HEK293 (cell line): ENCODE results near the gene GBP3.

Experiments used
- CTCF ChIA-PET: fragments of 350-600 bp; formaldehyde crosslinking; extraction: SDS; loops from one replicate; lab custom pipeline; 2021; ENCODE audit warnings: antibody characterized with exemption; lab: Yijun Ruan, JAX
- POLR2A ChIA-PET: fragments of 300-600 bp; formaldehyde crosslinking; extraction: SDS; loops from one replicate; lab custom pipeline; 2020; ENCODE audit warnings: antibody characterized with exemption, inconsistent platforms; lab: Yijun Ruan, JAX
- H3K27ac ChIP-seq: fragments of 200-500 bp; sonication (Bioruptor generic); 2 replicates; pipeline ENCODE4 v1.5.1; 2014; ENCODE audit warnings: low read depth, low read length, control low read depth, inconsistent platforms; ENCODE audit errors: extremely low read depth
- H3K36me3 ChIP-seq, 2 experiments: fragments of 200-500 bp in 1 of 2; sonication (Bioruptor generic) in 1 of 2; 1 replicate in 1 of 2; 2 replicates in 1 of 2; pipeline ENCODE4 v1.5.1; 2014 to 2017; ENCODE audit warnings: inconsistent platforms in 2 of 2, low read length in 2 of 2; ENCODE audit not compliant: control insufficient read depth in 2 of 2, insufficient read depth in 1 of 2
- H3K4me1 ChIP-seq: fragments of 200-500 bp; sonication (Bioruptor generic); 2 replicates; pipeline ENCODE4 v1.5.1; 2014; ENCODE audit warnings: mild to moderate bottlenecking, low read length, inconsistent platforms; ENCODE audit not compliant: control insufficient read depth, insufficient read depth
- H3K4me3 ChIP-seq: 2 replicates; pipeline ENCODE4 v1.5.1; 2011; ENCODE audit warnings: low read depth, mild to moderate bottlenecking, control low read depth, low read length, moderate library complexity
- H3K9me3 ChIP-seq: fragments of 200-500 bp; sonication (Bioruptor generic); 2 replicates; pipeline ENCODE4 v1.5.1; 2014; ENCODE audit warnings: low read depth, low read length, inconsistent platforms; ENCODE audit not compliant: control insufficient read depth, insufficient read depth
- FEZF1 ChIP-seq: fragments of 450-650 bp; formaldehyde crosslinking; IDR thresholded peaks from 2 replicates; pipeline ENCODE4 v1.5.1; 2016; ENCODE audit warnings: missing biosample characterization, missing genetic modification characterization
- HOXA7 ChIP-seq: sonication (generic); formaldehyde crosslinking; IDR thresholded peaks from 2 replicates; pipeline ENCODE4 v1.8.1; 2022; ENCODE audit warnings: missing genetic modification reagents, borderline replicate concordance
- IKZF3 ChIP-seq: fragments of 450-650 bp; IDR thresholded peaks from 2 replicates; pipeline ENCODE4 v1.5.0; 2018; ENCODE audit warnings: missing biosample characterization, mild to moderate bottlenecking, missing genetic modification characterization, moderate library complexity
- KLF10 ChIP-seq: fragments of 450-650 bp; IDR thresholded peaks from 2 replicates; pipeline ENCODE4 v1.5.1; 2018; ENCODE audit warnings: missing biosample characterization, mild to moderate bottlenecking, missing genetic modification characterization
- KLF9 ChIP-seq: fragments of 450-650 bp; formaldehyde crosslinking; IDR thresholded peaks from 2 replicates; pipeline ENCODE4 v1.5.1; 2016; ENCODE audit warnings: missing biosample characterization, missing genetic modification characterization, low read depth
- ZBTB17 ChIP-seq: fragments of 450-650 bp; formaldehyde crosslinking; IDR thresholded peaks from 2 replicates; pipeline ENCODE4 v1.5.1; 2016; ENCODE audit warnings: missing biosample characterization, missing genetic modification characterization
- ZNF140 ChIP-seq: fragments of 450-650 bp; formaldehyde crosslinking; IDR thresholded peaks from 2 replicates; pipeline ENCODE4 v1.5.1; 2016; ENCODE audit warnings: missing biosample characterization, missing genetic modification characterization
- ZNF16 ChIP-seq: fragments of 450-650 bp; formaldehyde crosslinking; IDR thresholded peaks from 2 replicates; pipeline ENCODE4 v1.5.1; 2016; ENCODE audit warnings: low read depth, missing biosample characterization, missing genetic modification characterization
- ZNF175 ChIP-seq: fragments of 450-650 bp; formaldehyde crosslinking; IDR thresholded peaks from 2 replicates; pipeline ENCODE4 v1.5.1; 2016; ENCODE audit warnings: missing biosample characterization, missing genetic modification characterization
- ZNF19 ChIP-seq: fragments of 450-650 bp; formaldehyde crosslinking; IDR thresholded peaks from 2 replicates; pipeline ENCODE4; 2016; ENCODE audit warnings: missing biosample characterization, missing genetic modification characterization, low read depth
- ZNF202 ChIP-seq: fragments of 450-650 bp; formaldehyde crosslinking; IDR thresholded peaks from 2 replicates; pipeline ENCODE4 v1.5.1; 2016; ENCODE audit warnings: missing biosample characterization, missing genetic modification characterization, borderline replicate concordance
- ZNF302 ChIP-seq: fragments of 450-650 bp; formaldehyde crosslinking; IDR thresholded peaks from 2 replicates; pipeline ENCODE4 v1.5.1; 2016; ENCODE audit warnings: missing biosample characterization, missing genetic modification characterization, low read depth
- ZNF311 ChIP-seq: fragments of 450-650 bp; formaldehyde crosslinking; IDR thresholded peaks from 2 replicates; pipeline ENCODE4 v1.5.1; 2017; ENCODE audit warnings: missing biosample characterization, missing genetic modification characterization, borderline replicate concordance
- ZNF416 ChIP-seq: fragments of 450-650 bp; formaldehyde crosslinking; IDR thresholded peaks from 2 replicates; pipeline ENCODE4 v1.5.1; 2016; ENCODE audit warnings: missing biosample characterization, missing genetic modification characterization
- ZNF560 ChIP-seq: fragments of 450-650 bp; formaldehyde crosslinking; IDR thresholded peaks from 2 replicates; pipeline ENCODE4 v1.5.1; 2017; ENCODE audit warnings: missing biosample characterization, missing genetic modification characterization, borderline replicate concordance
- ZNF623 ChIP-seq: fragments of 450-650 bp; formaldehyde crosslinking; IDR thresholded peaks from 2 replicates; pipeline ENCODE4 v1.5.1; 2016; ENCODE audit warnings: missing biosample characterization, missing genetic modification characterization
- ZNF843 ChIP-seq: fragments of 450-650 bp; formaldehyde crosslinking; IDR thresholded peaks from 2 replicates; pipeline ENCODE4 v1.5.1; 2016; ENCODE audit warnings: missing biosample characterization, missing genetic modification characterization
- TF ChIP-seq, protein P1 (sequence below): fragments of 450-650 bp; formaldehyde crosslinking; IDR thresholded peaks from 2 replicates; pipeline ENCODE4 v1.5.1; 2017; ENCODE audit warnings: missing biosample characterization, missing genetic modification characterization
- TF ChIP-seq, protein P2 (sequence below): fragments of 450-650 bp; formaldehyde crosslinking; IDR thresholded peaks from 2 replicates; pipeline ENCODE4 v1.5.1; 2016; ENCODE audit warnings: missing biosample characterization, missing genetic modification characterization
- TF ChIP-seq, protein P3 (sequence below): fragments of 450-650 bp; formaldehyde crosslinking; IDR thresholded peaks from 2 replicates; pipeline ENCODE4 v1.5.1; 2016; ENCODE audit warnings: missing biosample characterization, missing genetic modification characterization, borderline replicate concordance
- TF ChIP-seq, protein P4 (sequence below): fragments of 450-650 bp; formaldehyde crosslinking; IDR thresholded peaks from 2 replicates; pipeline ENCODE4 v1.5.0; 2017; ENCODE audit warnings: missing biosample characterization, missing genetic modification characterization, borderline replicate concordance
- TF ChIP-seq, protein P5 (sequence below): fragments of 450-650 bp; formaldehyde crosslinking; IDR thresholded peaks from 2 replicates; pipeline ENCODE4 v1.5.1; 2017; ENCODE audit warnings: missing biosample characterization, missing genetic modification characterization
- TF ChIP-seq, protein P6 (sequence below): fragments of 450-650 bp; formaldehyde crosslinking; IDR thresholded peaks from 2 replicates; pipeline ENCODE4 v1.5.1; 2017; ENCODE audit warnings: missing biosample characterization, missing genetic modification characterization

The GBP3 gene

DNA sequence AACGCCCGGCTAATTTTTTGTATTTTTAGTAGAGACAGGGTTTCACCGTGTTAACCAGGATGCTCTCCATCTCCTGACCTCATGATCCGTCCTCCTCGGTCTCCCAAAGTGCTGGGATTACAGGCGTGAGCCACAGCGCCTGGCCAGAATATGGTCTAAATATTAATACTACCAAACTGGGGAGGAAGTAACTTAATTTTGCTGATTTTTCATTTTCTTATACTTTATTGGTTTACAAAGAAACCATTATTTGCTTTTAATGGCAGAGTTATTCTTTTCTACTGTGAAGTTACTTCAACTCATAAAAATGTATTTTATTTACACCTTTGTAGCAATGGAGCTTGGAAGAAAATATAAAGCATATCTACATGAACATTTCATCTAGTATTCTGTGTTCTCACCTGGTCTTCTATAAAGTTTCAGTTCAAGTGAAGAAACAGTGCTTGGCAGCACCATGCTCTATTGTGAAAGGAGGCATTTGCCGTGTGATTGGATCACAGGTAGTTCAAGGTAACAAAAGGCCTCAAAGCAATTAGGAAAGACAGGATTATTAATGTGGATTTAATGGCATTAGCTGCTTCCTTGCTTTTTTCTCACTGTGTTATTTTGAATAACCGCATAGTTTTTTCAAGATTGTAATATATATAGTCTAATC, 28.8 kb upstream of the GBP3 start:
- TF ChIP-seq ZNF175 (tag by site-specific recombination), result no peak
- no peak for TF ChIP-seq ZNF623 (tag by site-specific recombination)
- TF ChIP-seq ZNF416 (tag by site-specific recombination), result no peak
- no peak for TF ChIP-seq ZNF19
- TF ChIP-seq ZNF202 (tag by site-specific recombination), result no peak
- no peak for TF ChIP-seq IKZF3 (tag by site-specific recombination)
- TF ChIP-seq KLF10 (tag by site-specific recombination), result no peak
- TF ChIP-seq, protein P1, sequence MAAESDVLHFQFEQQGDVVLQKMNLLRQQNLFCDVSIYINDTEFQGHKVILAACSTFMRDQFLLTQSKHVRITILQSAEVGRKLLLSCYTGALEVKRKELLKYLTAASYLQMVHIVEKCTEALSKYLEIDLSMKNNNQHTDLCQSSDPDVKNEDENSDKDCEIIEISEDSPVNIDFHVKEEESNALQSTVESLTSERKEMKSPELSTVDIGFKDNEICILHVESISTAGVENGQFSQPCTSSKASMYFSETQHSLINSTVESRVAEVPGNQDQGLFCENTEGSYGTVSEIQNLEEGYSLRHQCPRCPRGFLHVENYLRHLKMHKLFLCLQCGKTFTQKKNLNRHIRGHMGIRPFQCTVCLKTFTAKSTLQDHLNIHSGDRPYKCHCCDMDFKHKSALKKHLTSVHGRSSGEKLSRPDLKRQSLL (tag by site-specific recombination), result no peak
- TF ChIP-seq ZNF560 (tag by site-specific recombination), result no peak
- no peak for TF ChIP-seq KLF9 (tag by site-specific recombination)
- TF ChIP-seq ZBTB17, result no peak
- TF ChIP-seq, protein P2, sequence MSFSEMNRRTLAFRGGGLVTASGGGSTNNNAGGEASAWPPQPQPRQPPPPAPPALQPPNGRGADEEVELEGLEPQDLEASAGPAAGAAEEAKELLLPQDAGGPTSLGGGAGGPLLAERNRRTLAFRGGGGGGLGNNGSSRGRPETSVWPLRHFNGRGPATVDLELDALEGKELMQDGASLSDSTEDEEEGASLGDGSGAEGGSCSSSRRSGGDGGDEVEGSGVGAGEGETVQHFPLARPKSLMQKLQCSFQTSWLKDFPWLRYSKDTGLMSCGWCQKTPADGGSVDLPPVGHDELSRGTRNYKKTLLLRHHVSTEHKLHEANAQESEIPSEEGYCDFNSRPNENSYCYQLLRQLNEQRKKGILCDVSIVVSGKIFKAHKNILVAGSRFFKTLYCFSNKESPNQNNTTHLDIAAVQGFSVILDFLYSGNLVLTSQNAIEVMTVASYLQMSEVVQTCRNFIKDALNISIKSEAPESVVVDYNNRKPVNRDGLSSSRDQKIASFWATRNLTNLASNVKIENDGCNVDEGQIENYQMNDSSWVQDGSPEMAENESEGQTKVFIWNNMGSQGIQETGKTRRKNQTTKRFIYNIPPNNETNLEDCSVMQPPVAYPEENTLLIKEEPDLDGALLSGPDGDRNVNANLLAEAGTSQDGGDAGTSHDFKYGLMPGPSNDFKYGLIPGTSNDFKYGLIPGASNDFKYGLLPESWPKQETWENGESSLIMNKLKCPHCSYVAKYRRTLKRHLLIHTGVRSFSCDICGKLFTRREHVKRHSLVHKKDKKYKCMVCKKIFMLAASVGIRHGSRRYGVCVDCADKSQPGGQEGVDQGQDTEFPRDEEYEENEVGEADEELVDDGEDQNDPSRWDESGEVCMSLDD, result no peak
- TF ChIP-seq ZNF843 (tag by site-specific recombination), result no peak
- TF ChIP-seq, protein P3, sequence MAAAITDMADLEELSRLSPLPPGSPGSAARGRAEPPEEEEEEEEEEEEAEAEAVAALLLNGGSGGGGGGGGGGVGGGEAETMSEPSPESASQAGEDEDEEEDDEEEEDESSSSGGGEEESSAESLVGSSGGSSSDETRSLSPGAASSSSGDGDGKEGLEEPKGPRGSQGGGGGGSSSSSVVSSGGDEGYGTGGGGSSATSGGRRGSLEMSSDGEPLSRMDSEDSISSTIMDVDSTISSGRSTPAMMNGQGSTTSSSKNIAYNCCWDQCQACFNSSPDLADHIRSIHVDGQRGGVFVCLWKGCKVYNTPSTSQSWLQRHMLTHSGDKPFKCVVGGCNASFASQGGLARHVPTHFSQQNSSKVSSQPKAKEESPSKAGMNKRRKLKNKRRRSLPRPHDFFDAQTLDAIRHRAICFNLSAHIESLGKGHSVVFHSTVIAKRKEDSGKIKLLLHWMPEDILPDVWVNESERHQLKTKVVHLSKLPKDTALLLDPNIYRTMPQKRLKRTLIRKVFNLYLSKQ (tag by site-specific recombination), result no peak
- Histone ChIP-seq H3K4me3 (no peak overlapping the region), H3K4me1 (no peaks in the 10 kb centered on the region), H3K9me3 (no peaks in the 10 kb centered on the region), H3K27ac (no peak overlapping the region), H3K36me3 (no peaks in the 10 kb centered on the region)
- CTCF ChIA-PET, result interaction anchor here (1.2 kb wide), 1 partner anchor 10 kb away, joined by 4 read pairs; no protein-coding TSS in a partner anchor
- POLR2A ChIA-PET, result no interaction called here

DNA sequence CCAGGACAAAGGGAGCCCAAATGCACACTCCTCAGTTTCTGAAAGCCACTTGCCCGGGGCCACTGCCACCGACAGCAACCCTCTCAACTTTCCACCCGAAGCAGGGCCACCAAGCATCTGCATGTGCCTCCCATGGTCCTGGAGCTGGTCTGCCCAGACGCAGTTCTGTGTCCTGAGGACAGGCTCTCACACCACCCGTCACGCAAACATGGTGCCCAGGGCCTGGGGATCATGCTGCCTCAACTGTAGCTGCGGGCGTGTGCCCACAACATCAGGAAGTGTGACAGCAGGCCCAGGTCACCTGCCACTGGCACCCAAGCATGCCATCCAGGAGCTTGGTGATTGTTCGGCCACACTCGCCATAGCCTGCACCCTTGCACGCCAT, 28.0 kb upstream of the GBP3 start:
- H3K4me3 ChIP-seq, result no peak overlapping the region
- no peaks in the 10 kb centered on the region for H3K36me3 ChIP-seq
- ChIA-PET CTCF (interaction anchor here (0.6 kb wide), 1 partner anchor 306 kb away, joined by 3 read pairs; no protein-coding TSS in a partner anchor), POLR2A (no interaction called here)
- H3K4me1 ChIP-seq, result no peaks in the 10 kb centered on the region
- no peaks in the 10 kb centered on the region for H3K9me3 ChIP-seq
- H3K27ac ChIP-seq, result no peak overlapping the region
- no peak for TF ChIP-seq FEZF1 (tag by site-specific recombination)
- TF ChIP-seq, protein P4, sequence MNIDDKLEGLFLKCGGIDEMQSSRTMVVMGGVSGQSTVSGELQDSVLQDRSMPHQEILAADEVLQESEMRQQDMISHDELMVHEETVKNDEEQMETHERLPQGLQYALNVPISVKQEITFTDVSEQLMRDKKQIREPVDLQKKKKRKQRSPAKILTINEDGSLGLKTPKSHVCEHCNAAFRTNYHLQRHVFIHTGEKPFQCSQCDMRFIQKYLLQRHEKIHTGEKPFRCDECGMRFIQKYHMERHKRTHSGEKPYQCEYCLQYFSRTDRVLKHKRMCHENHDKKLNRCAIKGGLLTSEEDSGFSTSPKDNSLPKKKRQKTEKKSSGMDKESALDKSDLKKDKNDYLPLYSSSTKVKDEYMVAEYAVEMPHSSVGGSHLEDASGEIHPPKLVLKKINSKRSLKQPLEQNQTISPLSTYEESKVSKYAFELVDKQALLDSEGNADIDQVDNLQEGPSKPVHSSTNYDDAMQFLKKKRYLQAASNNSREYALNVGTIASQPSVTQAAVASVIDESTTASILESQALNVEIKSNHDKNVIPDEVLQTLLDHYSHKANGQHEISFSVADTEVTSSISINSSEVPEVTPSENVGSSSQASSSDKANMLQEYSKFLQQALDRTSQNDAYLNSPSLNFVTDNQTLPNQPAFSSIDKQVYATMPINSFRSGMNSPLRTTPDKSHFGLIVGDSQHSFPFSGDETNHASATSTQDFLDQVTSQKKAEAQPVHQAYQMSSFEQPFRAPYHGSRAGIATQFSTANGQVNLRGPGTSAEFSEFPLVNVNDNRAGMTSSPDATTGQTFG (tag by site-specific recombination), result no peak
- no peak for TF ChIP-seq HOXA7 (CRISPR knock-in tag)
- TF ChIP-seq IKZF3 (tag by site-specific recombination), result no peak
- TF ChIP-seq, protein P5, sequence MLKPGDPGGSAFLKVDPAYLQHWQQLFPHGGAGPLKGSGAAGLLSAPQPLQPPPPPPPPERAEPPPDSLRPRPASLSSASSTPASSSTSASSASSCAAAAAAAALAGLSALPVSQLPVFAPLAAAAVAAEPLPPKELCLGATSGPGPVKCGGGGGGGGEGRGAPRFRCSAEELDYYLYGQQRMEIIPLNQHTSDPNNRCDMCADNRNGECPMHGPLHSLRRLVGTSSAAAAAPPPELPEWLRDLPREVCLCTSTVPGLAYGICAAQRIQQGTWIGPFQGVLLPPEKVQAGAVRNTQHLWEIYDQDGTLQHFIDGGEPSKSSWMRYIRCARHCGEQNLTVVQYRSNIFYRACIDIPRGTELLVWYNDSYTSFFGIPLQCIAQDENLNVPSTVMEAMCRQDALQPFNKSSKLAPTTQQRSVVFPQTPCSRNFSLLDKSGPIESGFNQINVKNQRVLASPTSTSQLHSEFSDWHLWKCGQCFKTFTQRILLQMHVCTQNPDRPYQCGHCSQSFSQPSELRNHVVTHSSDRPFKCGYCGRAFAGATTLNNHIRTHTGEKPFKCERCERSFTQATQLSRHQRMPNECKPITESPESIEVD, result no peak
- no peak for TF ChIP-seq ZNF16
- no peak for TF ChIP-seq ZNF302
- TF ChIP-seq ZNF175 (tag by site-specific recombination), result no peak
- no peak for TF ChIP-seq ZNF140 (tag by site-specific recombination)
- TF ChIP-seq ZNF311 (tag by site-specific recombination), result no peak
- TF ChIP-seq ZNF843 (tag by site-specific recombination), result no peak
- TF ChIP-seq, protein P6, sequence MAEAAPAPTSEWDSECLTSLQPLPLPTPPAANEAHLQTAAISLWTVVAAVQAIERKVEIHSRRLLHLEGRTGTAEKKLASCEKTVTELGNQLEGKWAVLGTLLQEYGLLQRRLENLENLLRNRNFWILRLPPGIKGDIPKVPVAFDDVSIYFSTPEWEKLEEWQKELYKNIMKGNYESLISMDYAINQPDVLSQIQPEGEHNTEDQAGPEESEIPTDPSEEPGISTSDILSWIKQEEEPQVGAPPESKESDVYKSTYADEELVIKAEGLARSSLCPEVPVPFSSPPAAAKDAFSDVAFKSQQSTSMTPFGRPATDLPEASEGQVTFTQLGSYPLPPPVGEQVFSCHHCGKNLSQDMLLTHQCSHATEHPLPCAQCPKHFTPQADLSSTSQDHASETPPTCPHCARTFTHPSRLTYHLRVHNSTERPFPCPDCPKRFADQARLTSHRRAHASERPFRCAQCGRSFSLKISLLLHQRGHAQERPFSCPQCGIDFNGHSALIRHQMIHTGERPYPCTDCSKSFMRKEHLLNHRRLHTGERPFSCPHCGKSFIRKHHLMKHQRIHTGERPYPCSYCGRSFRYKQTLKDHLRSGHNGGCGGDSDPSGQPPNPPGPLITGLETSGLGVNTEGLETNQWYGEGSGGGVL (tag by site-specific recombination), result no peak
